DND-41 (cell line): ENCODE results near the gene ACOX3.

Experiments
- ATAC-seq: fragments of 200-7000 bp; cut with Tn5 transposase; 3 replicates; pipeline ENCODE4 v1.9.1; 2021; ENCODE audit warnings: low read depth; ENCODE audit not compliant: insufficient read depth
- DNase-seq: peaks from one replicate; pipeline ENCODE4 v3.0.0-alpha.2; 2020
- H2AFZ ChIP-seq: 2 replicates; pipeline ENCODE4 v1.6.0; 2012; ENCODE audit warnings: low read depth, low read length
- H3K27ac ChIP-seq: 2 replicates; pipeline ENCODE4 v1.5.1; 2012; ENCODE audit warnings: low read length, inconsistent platforms
- H3K27me3 ChIP-seq: fragments of 200-600 bp; sonication (generic); 2 replicates; pipeline ENCODE4 v1.6.0; 2012; ENCODE audit warnings: low read length, mild to moderate bottlenecking, inconsistent platforms; ENCODE audit not compliant: insufficient read depth, poor library complexity
- H3K36me3 ChIP-seq: 2 replicates; pipeline ENCODE4 v1.5.1; 2012; ENCODE audit warnings: low read length, inconsistent platforms; ENCODE audit not compliant: insufficient read depth
- H3K4me1 ChIP-seq: 2 replicates; pipeline ENCODE4 v1.5.1; 2012; ENCODE audit warnings: mild to moderate bottlenecking, low read length; ENCODE audit not compliant: insufficient read depth
- H3K4me2 ChIP-seq: 2 replicates; pipeline ENCODE4 v1.6.0; 2012; ENCODE audit warnings: mild to moderate bottlenecking, moderate library complexity, low read length, inconsistent platforms; ENCODE audit not compliant: insufficient read depth
- H3K4me3 ChIP-seq, 2 experiments: fragments of 200-600 bp in 1 of 2; shearing (Covaris generic) in 1 of 2; 2 replicates each; pipeline ENCODE4 v1.5.1; 2012 to 2016; ENCODE audit warnings: inconsistent platforms in 2 of 2, low read length in 2 of 2, mild to moderate bottlenecking in 2 of 2, low read depth in 1 of 2, moderate library complexity in 1 of 2
- H3K79me2 ChIP-seq: 2 replicates; pipeline ENCODE4 v1.6.0; 2012; ENCODE audit warnings: low read length, inconsistent platforms; ENCODE audit not compliant: insufficient read depth
- H3K9ac ChIP-seq: 2 replicates; pipeline ENCODE4 v1.6.0; 2012; ENCODE audit warnings: low read depth, mild to moderate bottlenecking, inconsistent platforms, low read length, moderate library complexity
- H3K9me3 ChIP-seq: 2 replicates; pipeline ENCODE4 v1.5.1; 2012; ENCODE audit warnings: low read length, moderate library complexity, mild to moderate bottlenecking, inconsistent platforms; ENCODE audit not compliant: insufficient read depth, severe bottlenecking
- H4K20me1 ChIP-seq: 2 replicates; pipeline ENCODE4 v1.6.0; 2012; ENCODE audit warnings: low read length; ENCODE audit not compliant: insufficient read depth
- CTCF ChIP-seq: IDR thresholded peaks from 2 replicates; pipeline ENCODE4 v1.5.1; 2012; ENCODE audit warnings: borderline replicate concordance, low read length, moderate library complexity, mild to moderate bottlenecking; ENCODE audit not compliant: poor library complexity, severe bottlenecking; ENCODE audit errors: extremely low read depth
- EZH2 ChIP-seq: IDR thresholded peaks from 3 replicates; pipeline ENCODE4 v1.6.1; 2012; ENCODE audit warnings: borderline replicate concordance, low read depth, mild to moderate bottlenecking, moderate library complexity, low read length, inconsistent platforms; ENCODE audit not compliant: severe bottlenecking

ACOX3 gene

GRCh38 chr4:8378776-8379175, 61.7 kb downstream of the ACOX3 start:
- H2AFZ ChIP-seq, result no peak overlapping the region
- H3K27me3 ChIP-seq, result no peaks in the 10 kb centered on the region
- no peaks in the 10 kb centered on the region for H3K4me1 ChIP-seq
- no peaks in the 10 kb centered on the region for H3K36me3 ChIP-seq
- no peak overlapping the region for H3K27ac ChIP-seq
- no peak for TF ChIP-seq CTCF
- TF ChIP-seq EZH2, result no peak
- H3K79me2 ChIP-seq, result no peaks in the 10 kb centered on the region
- no peak overlapping the region for H3K4me2 ChIP-seq
- no peak overlapping the region for H3K9ac ChIP-seq
- no peaks in the 10 kb centered on the region; the same call in 1 of the 2 replicates for H4K20me1 ChIP-seq
- no peak overlapping the region for H3K4me3 ChIP-seq
- DNase-seq, result no peak
- no peak for ATAC-seq
- H3K9me3 ChIP-seq, result no peaks in the 10 kb centered on the region

- H3K9me3 ChIP-seq, result no peaks in the 10 kb centered on the region
- ATAC-seq (no peak), DNase-seq (no peak)
- no peaks in the 10 kb centered on the region for H3K36me3 ChIP-seq
- no peak overlapping the region for H3K4me3 ChIP-seq
- H2AFZ ChIP-seq, result no peak overlapping the region
- no peak overlapping the region for H3K9ac ChIP-seq
- H3K4me1 ChIP-seq, result no peaks in the 10 kb centered on the region
- H3K27ac ChIP-seq, result no peak overlapping the region
- no peaks in the 10 kb centered on the region for H3K79me2 ChIP-seq
- no peaks in the 10 kb centered on the region for H3K27me3 ChIP-seq
- no peaks in the 10 kb centered on the region; the same call in 1 of the 2 replicates for H4K20me1 ChIP-seq
- no peak for TF ChIP-seq CTCF
- TF ChIP-seq EZH2, result no peak
- no peak overlapping the region for H3K4me2 ChIP-seq
Observed at GRCh38 chr4:8378101-8378724, 62.3 kb downstream of the ACOX3 start.

GRCh38 chr4:8377103-8378075, 63.1 kb downstream of the ACOX3 start:
- Histone ChIP-seq H2AFZ (no peak overlapping the region), H3K4me1 (no peaks in the 10 kb centered on the region), H3K36me3 (no peaks in the 10 kb centered on the region), H3K79me2 (no peaks in the 10 kb centered on the region), H3K9me3 (no peaks in the 10 kb centered on the region), H3K4me2 (no peak overlapping the region), H3K4me3 (no peak overlapping the region), H3K9ac (no peak overlapping the region), H4K20me1 (no peaks in the 10 kb centered on the region; the same call in 1 of the 2 replicates), H3K27ac (no peak overlapping the region), H3K27me3 (no peaks in the 10 kb centered on the region)
- no peak for DNase-seq
- TF ChIP-seq EZH2 (no peak), CTCF (no peak)
- no peak for ATAC-seq
